ENCODE results near the gene NKD2. TPM values are rescaled to one million over a fixed set of nuclear protein-coding genes. Genes with fewer than 3 reads are reported as not detected.

Gene NKD2
- total RNA-seq, 2 experiments from 2014 or later: 0.38 TPM

DNA sequence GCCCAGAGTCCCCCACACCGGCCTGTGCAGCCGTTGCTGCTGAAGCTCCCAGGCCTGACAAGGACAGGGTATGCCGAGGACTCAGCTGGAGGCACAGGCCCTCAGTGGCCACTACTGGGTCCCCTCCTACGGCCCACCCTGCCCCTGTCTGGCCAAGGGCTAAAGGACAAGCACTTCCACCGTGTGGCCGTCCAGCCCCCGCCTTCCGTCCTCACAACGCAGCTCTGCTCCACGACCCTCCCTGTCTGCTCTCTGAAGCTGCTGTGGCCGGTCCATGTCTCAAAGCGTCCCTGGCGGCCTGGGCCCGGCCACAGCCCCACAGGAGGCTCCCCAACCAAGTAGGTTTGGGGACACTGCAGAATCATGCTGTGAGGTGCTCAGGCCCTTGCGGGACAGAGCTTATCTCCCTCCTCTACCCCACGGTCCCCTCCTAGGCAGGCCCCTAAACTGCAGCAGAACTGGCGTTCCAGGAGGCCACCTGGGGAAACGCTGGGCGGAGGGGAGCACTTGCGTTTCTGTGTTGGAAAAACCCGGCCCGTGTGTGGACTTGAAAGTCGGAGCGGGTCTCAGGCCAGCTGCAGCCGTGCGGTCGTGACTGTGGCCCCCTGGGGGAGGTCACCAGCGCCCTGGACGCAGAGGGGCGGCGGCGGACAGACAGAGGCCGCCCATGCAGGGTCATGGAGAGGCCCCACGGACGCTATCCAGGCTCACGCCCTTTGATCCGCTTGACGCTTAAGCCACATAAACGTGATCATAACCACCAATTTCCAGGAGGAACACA, 45.6 kb downstream of the NKD2 start:
- H3K4me3 ChIP-seq (ENCODE audit: low read depth, low read length, poor library complexity, severe bottlenecking): no peak overlapping the region
- H3K27ac ChIP-seq (ENCODE audit: low read depth, low read length, poor library complexity, severe bottlenecking): no peak overlapping the region
- H3K4me1 ChIP-seq (ENCODE audit: insufficient read depth, low read length, poor library complexity, severe bottlenecking): no peaks in the 10 kb centered on the region
- H4K20me1 ChIP-seq (ENCODE audit: insufficient read depth, low read length): no peaks in the 10 kb centered on the region
- no peaks in the 10 kb centered on the region for H3K36me3 ChIP-seq (ENCODE audit: insufficient read depth, low read length)
- no peak overlapping the region for H2AFZ ChIP-seq (ENCODE audit: low read length)
- DNase-seq (ENCODE audit: low spot score): no peak
- no TSS peak for BruUV-seq (replicated peaks)
- no peak for TF ChIP-seq EZH2phosphoT487 (IDR thresholded peaks at IDR 0.05; ENCODE audit: borderline replicate concordance, low read depth, low read length)
- TF ChIP-seq, protein P1, sequence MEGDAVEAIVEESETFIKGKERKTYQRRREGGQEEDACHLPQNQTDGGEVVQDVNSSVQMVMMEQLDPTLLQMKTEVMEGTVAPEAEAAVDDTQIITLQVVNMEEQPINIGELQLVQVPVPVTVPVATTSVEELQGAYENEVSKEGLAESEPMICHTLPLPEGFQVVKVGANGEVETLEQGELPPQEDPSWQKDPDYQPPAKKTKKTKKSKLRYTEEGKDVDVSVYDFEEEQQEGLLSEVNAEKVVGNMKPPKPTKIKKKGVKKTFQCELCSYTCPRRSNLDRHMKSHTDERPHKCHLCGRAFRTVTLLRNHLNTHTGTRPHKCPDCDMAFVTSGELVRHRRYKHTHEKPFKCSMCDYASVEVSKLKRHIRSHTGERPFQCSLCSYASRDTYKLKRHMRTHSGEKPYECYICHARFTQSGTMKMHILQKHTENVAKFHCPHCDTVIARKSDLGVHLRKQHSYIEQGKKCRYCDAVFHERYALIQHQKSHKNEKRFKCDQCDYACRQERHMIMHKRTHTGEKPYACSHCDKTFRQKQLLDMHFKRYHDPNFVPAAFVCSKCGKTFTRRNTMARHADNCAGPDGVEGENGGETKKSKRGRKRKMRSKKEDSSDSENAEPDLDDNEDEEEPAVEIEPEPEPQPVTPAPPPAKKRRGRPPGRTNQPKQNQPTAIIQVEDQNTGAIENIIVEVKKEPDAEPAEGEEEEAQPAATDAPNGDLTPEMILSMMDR (conservative IDR thresholded peaks at IDR 0.05; ENCODE audit: low read length): no peak
- H3K79me2 ChIP-seq (ENCODE audit: insufficient read depth, low read depth, low read length): no peaks in the 10 kb centered on the region
- no peaks in the 10 kb centered on the region for H3K9me3 ChIP-seq (ENCODE audit: low read length)
- no peaks in the 10 kb centered on the region for H3K9me2 ChIP-seq (ENCODE audit: insufficient read depth, low read length)
- CTCF ChIA-PET (ENCODE audit: unreplicated experiment): no interaction called here
- intact Hi-C loops (cut with micrococcal nuclease; ENCODE audit: unreplicated experiment): no loop called here
- POLR2A ChIA-PET: no interaction called here
- no peak overlapping the region for H3K4me2 ChIP-seq (ENCODE audit: low read length)

- no peaks in the 10 kb centered on the region for H3K9me2 ChIP-seq (ENCODE audit: insufficient read depth, low read length)
- no peaks in the 10 kb centered on the region for H3K4me1 ChIP-seq (ENCODE audit: insufficient read depth, low read length, poor library complexity, severe bottlenecking)
- H3K36me3 ChIP-seq (ENCODE audit: insufficient read depth, low read length): no peaks in the 10 kb centered on the region
- intact Hi-C loops (cut with micrococcal nuclease; ENCODE audit: unreplicated experiment): no loop called here
- TF ChIP-seq, protein P1 (conservative IDR thresholded peaks at IDR 0.05; ENCODE audit: low read length): no peak
- no peak for TF ChIP-seq EZH2phosphoT487 (IDR thresholded peaks at IDR 0.05; ENCODE audit: borderline replicate concordance, low read depth, low read length)
- no peak overlapping the region for H3K4me3 ChIP-seq (ENCODE audit: low read depth, low read length, poor library complexity, severe bottlenecking)
- H3K4me2 ChIP-seq (ENCODE audit: low read length): no peak overlapping the region
- no peak for DNase-seq (ENCODE audit: low spot score)
- ChIA-PET CTCF (ENCODE audit: unreplicated experiment) (no interaction called here), POLR2A (no interaction called here)
- H3K9me3 ChIP-seq (ENCODE audit: low read length): no peaks in the 10 kb centered on the region
- no TSS peak for BruUV-seq (replicated peaks)
- H3K27ac ChIP-seq (ENCODE audit: low read depth, low read length, poor library complexity, severe bottlenecking): no peak overlapping the region
- no peaks in the 10 kb centered on the region for H4K20me1 ChIP-seq (ENCODE audit: insufficient read depth, low read length)
- H3K79me2 ChIP-seq (ENCODE audit: insufficient read depth, low read depth, low read length): no peaks in the 10 kb centered on the region
- H2AFZ ChIP-seq (ENCODE audit: low read length): no peak overlapping the region
Observed at GRCh38 chr5:1054799-1055775, 46.5 kb downstream of the NKD2 start.

Data from OCI-LY7 (cell line).